ENCODE data around the gene FNTB. TPM values are rescaled to one million over a fixed set of nuclear protein-coding genes. Genes with fewer than 3 reads are reported as not detected.

The FNTB gene
- total RNA-seq, 1 experiment from 2014 or later, result 8.9 TPM

Small RNAs within 50 kb of the gene (small RNA-seq; reads per million reads assigned to genes)
- not detected for gene MIR4706

Other genes starting within 250 kb of the FNTB start
- gene SPTB, start 107.0 kb upstream of the FNTB start, total RNA-seq (2014; rRNA removed; shearing (Covaris generic)), result under 0.01 and 0.03 TPM in 2 replicates
- gene CHURC1, start 72.4 kb upstream of the FNTB start, total RNA-seq (2014; rRNA removed; shearing (Covaris generic)), result 13.9 TPM in 2 replicates
- gene GPX2, start 44.1 kb upstream of the FNTB start, total RNA-seq (2014; rRNA removed; shearing (Covaris generic)), result 1,024 and 1,115 TPM in 2 replicates
- 33.2 and 39.3 TPM in 2 replicates for gene RAB15, start 14.6 kb upstream of the FNTB start, total RNA-seq (2014; rRNA removed; shearing (Covaris generic))
- 31.2 and 32.7 TPM in 2 replicates for gene MAX, start 115.6 kb downstream of the FNTB start, total RNA-seq (2014; rRNA removed; shearing (Covaris generic))